Lung microvascular endothelial cell (primary cell): ENCODE results near the gene SPATA20. TPM values are rescaled to one million over a fixed set of nuclear protein-coding genes. Genes with fewer than 3 reads are reported as not detected.

Experiments
- DNase-seq, 2 donors: peaks; one replicate each; pipeline versions ENCODE4 v3.0.0 to v3.0.0-alpha.2; 2010; ENCODE audit warnings: low read depth in 2 of 2
- total RNA-seq: library from RNA; depleted of rRNA; stranded (reverse); fragments of >200 nt; gene quantifications from 2 replicates; pipeline ENCODE4 v1.2.1, GENCODE V29; 2014

SPATA20 gene
- total RNA-seq, 1 donor from 2014 or later, result 22.2 TPM

DNA sequence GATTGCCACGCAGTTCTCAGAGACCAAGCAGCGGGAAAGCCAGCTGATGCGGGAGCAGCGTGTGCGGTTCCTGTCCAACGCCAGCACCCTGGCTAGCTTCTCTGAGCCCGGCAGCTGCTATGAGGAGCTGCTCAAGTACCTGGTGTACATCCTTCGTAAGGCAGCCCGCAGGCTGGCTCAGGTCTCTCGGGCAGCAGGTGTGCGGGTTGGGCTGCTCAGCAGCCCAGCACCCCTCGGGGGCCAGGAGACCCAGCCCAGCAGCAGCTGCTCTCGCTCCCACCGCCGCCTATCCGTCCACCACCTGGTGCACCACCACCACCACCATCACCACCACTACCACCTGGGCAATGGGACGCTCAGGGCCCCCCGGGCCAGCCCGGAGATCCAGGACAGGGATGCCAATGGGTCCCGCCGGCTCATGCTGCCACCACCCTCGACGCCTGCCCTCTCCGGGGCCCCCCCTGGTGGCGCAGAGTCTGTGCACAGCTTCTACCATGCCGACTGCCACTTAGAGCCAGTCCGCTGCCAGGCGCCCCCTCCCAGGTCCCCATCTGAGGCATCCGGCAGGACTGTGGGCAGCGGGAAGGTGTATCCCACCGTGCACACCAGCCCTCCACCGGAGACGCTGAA, 28.7 kb downstream of the SPATA20 start:
- DNase-seq, result no peak

DNA sequence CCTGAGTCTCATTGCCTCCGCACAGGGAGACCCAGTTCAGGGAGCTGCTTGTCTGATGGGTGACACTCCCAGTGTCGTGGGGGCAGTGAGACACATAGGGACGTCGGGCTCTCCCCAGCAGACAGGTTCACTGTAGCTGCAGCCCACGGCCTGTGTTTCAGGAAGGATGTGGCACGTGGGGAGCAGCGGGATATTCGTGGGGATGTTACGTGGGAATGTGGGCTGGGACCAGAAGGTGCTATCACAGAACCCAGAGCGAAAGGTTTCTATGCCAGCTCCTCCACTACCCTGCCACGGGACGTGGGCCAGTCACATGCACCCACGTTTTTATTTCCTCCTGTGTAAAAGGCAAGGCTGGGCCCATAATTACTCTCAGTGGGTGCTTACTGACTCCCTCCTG, 29.9 kb downstream of the SPATA20 start:
- no peak for DNase-seq

DNA sequence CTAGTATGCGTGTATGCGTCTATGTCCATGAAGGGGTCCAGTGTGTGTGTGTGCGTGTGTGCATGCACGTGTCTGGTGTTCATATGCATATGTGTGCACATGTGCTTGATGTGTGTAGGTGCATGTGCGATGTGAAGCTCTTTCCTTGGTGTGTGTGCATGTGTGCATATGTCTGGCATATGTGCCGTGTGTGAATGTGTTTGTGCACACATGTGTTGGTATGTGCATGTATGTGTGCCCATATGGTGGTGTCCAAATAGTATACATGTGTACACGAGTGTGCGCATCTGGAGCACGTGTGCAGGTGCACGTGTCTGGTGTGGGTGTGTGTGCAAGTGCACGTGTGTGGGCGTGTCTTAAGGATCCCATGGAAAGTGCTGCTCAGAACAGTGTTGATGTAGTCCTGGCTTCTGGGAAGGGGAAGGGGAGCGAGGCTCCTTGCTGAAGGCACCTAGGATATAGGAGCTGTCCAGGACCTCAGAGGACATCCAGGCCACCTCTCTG, 30.5 kb downstream of the SPATA20 start:
- DNase-seq, result no peak

DNA sequence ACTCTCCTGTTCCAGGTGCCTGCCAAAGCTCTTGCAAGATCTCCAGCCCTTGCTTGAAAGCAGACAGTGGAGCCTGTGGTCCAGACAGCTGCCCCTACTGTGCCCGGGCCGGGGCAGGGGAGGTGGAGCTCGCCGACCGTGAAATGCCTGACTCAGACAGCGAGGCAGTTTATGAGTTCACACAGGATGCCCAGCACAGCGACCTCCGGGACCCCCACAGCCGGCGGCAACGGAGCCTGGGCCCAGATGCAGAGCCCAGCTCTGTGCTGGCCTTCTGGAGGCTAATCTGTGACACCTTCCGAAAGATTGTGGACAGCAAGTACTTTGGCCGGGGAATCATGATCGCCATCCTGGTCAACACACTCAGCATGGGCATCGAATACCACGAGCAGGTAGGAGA, 31.2 kb downstream of the SPATA20 start:
- DNase-seq, result no peak

DNA sequence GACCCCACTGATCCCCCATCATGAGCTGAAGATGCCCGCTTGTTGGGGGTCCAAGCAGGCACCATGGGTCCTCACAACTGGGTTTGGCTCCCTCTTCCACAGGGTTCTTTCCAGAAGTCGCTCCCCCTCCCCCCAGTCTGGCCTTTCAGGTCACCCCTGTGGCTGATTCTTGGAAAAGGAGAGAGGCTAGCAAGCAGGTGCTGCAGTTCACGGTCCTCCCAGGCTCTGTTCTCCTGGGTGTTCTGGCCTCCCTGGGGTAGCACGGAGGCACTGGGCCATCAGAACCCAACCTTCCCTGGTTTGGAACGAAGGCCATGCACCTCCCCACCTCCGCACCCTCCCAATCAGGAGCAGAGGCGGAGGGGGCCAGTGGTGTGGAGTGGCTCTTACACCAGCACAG, 32.4 kb downstream of the SPATA20 start:
- no peak for DNase-seq

DNA sequence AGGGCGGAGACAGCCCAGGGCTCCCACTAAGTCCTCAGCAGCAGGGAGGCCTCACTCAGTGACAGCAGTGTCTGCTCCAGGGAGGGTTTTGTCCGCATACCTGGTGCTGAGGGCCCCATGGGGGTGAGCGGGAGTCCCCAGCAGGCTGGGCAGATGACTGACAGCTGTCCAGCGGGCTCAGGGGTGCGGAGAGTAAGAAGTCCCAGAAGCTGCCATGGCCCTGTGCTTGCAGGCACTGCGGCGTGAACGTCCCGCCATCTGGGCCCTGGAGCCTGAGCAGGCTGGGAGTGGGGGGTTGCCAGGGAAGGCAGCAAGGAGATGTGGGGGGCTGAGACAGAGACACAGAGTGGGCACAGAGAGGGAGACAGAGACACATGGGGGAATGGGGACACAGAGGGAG, 33.7 kb downstream of the SPATA20 start:
- DNase-seq, result no peak

DNA sequence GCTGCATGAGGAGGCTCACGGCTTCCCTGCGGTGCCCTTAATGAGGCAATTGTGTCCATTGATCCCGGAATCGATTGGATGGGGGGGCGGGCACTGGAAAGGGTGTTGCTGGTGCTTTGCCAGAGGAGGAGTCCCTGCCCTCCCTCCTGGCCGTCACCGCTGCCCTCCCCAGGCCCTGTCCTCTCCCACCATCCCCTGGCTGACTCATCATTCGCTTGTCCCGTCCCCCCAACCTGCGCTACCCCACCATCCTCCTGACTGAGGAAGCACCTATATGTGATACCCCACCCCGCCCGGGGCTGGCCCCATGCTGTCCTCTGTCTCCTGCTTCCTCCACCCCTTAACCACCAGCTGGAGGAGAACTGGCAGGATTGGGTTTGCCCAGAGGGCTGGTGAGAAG, 34.3 kb downstream of the SPATA20 start:
- DNase-seq, result no peak

DNA sequence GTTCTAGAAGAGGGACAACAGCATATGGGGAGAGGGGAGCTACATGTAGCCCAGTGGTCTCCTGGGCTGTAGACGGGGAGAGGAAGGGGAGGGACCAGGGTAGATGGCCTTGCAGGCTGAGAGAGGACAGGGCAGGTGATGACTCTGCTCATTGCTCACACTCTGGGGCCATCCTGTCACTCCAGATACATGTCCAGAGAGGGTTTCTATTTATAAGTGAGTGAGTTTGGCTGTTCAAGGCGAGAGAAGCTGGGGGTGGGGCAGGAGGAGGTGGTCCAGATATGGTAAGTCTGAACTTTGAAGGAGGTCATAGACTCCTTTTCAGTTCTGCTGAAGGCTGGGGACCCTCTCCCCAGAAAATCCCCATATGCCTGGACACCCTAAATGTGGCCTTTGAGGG, 35.8 kb downstream of the SPATA20 start:
- no peak for DNase-seq

DNA sequence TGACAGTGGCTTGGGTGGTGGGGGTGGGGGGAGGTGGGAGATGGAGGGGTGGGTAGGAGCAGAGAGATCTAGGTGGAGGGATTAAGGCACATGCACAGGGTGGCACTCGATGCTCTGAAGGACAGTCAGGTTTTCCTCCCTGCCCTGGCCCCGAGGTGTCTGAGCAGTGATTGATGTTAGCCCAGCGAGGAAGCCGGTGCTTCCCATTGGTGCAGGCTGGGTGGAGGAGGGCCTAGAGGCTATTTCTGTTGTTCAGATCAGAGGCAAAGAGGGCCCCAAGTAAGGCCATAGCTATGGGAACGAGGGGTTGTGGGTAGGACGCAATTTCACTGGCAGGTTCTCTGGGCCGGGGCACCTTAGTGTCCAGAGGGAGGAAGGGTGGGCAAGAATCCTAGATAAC, 36.7 kb downstream of the SPATA20 start:
- DNase-seq, result no peak

DNA sequence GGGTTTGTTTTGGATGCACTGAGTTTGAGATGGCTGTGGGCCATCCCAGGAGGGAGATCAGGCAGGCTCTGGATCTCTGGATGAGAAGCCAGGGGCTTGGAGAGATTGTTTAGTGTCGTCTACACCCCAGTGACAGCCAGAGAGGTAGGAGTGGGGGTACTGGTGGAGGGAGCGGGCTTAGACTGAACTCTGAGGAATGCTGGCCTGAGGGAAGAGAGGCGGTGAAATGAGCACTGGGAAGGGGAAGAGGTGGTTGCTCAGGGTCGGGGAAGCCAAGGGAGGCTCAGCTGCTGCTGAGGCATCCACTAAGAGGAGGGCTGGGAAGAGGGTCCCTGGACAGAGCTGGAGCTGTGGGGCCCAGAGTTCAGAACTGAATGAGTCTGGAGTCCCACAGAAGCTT, 37.1 kb downstream of the SPATA20 start:
- DNase-seq, result no peak

DNA sequence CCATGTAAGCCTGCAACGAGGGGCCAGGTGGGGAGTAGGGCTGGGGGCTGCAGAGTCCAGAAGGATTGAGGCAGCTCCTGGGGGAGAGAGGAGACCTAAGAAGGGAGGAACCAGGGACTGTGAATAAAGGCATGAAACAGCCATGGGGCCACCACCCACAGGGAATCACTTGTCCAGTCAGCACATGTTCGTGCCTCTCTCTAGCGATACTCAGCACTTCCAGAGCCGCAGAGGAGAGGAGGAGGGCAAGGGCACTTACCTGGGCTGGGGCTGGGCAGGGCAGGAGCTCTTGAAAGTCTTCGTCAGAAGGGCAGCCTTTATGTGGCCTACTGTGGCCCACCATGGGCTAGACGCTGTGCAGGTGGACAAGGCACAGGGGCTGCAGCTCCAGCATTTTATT, 37.8 kb downstream of the SPATA20 start:
- DNase-seq, result no peak

DNA sequence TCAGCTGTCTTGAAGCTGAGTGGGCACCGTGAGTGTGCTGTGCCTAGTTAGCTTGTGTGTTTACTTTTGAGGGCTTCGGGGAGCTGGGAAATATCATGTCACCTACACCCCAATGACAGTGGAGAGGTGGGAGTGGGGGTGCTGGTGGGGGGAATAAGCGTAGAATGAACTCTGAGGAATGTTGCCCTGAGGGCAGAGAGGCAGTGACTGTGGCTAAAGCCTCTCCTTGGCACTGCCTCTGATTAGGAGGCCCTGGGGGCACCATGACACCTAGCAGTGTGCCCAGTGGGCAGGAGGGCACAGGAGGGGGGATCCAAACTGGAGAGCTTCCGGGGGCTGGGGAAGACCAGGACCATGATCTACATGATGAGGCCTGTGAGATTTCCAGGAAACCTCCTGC, 38.4 kb downstream of the SPATA20 start:
- DNase-seq, result no peak

DNA sequence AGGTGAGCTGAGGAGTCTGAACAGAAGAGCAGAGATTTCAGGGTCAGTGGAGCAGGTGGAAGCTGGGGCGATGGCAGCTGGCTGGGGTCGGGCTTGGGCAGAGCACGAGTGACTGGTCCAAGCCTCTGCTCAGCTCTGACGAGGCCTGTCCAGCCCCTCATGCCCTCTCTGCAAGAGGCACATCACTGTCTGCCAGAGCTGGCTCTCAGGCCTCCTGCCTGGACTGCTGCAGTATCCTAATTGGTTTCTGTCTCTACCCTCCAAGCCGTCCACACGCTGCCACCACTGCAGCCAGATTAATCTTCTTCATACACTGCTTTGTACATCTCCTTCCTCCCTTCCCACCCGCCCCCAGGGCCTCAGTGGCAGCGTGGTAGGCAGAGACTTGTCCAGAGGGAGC, 38.9 kb downstream of the SPATA20 start:
- DNase-seq, result no peak

DNA sequence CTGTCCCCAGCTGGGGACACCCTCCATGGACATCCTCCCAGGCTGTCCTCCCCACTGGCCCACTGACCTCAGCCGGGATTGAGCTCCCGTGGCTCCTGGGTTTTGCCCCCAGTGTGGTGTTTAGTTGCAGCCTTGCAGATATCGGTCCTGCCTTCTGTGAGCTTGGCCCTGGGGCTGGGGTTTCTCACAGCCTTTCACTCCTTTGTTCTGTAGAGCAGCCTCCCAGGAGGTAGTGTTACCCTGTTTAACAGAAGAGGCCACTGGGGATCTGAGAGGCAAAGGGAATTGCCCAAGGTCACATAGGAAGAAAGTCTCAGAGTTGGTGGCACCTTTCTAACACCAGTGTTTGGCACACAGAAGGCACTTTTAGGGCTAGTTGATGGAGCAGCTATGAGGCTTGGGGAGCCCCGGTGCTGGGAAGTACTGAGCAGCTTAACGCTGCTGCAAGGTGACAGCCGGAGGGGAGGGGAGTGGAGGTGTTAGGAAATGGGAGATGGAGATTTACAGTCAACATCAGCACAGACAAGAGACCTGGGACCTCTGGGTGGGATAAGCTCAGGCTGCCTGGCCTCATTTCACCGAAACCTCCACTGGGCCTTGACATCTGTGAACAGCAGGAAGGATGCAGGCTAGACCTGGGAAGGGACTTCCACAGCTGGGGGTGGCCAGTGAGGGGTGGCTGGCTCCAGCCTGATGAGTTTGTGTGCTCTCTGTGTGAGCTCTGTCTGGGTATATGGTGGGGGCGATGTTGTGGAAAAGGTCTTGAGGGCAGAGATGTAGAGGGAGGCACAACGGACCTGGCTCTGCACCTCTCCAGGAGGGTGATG, 39.7 kb downstream of the SPATA20 start:
- DNase-seq, result no peak

DNA sequence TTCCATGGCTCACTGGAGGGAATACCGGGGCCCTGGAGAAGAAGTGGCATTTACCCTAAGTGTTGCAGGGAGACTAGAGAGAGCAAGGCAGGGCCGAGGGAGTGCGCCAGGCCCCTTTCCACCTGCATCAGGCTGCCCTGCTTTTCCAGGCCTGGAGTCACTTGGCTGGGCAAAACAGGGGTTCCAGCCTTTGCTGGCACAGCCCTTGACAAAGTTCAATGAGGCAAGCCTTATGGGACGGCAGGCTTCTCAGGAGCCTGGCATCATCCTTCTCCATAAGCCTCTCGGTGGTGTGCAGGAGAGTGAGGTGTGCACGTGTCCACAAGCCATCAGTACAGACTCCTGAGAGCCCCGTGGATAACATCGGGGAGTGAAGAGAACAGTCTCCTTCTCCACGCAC, 40.6 kb downstream of the SPATA20 start:
- DNase-seq, result no peak

DNA sequence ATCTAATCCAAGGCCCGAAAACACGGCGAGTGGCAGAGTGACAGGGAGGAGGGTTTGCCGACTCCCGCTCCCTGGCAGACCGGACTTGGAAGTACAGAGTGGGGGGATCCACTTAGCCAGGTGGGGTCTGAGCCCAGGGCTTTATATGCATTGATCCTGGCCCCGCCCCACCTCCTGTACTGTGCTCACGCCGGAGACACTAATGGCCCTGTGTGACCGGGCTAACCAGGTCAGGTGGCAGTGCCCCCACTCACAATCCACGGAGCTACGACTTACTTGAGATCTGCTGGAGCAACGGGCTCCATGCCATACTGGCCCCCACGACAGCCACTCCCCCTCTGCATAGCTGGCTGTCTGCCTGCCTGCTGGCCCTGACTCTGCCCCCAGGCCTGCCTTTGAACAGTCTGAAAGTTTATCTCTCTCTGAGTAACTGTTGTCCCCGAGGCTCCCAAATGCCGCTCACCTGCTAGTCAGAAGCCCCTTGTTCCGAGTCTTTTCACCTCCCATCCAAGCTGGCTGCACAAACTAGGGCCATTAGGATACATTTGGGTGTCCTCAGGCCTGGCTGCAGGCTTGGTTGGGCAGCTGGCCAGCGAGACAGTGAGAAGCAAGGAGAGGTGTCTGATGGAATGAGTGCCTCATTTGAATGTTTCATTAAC, 41.5 kb downstream of the SPATA20 start:
- no peak for DNase-seq

DNA sequence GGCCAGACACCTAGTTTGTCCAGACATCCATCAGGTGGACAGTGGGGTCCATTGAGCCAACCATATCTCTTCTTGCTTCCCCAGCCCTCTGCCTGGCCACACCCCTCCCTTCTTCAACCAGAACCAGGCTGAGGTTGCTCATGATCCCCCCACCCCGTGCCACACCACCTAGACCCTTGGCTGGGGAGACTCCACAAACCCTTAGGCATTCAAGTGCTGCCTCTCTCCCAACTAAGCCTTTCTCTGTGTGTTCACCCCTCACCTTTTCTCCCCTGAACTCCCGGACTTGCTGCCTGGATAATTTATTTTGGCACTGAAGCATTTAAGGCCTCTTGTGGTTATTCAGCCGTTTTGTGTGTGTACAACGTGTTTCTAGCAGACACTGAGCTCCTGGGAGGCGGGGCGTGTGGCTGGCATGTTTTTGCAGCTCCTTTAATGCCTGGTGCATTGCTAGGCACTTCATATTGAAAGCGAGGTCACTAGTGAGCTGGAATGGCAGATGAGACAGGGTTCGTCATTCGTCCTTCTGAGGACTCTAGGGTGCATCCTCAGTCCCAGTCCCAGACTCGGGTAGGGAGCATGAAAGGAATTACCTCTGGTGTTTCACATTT, 42.2 kb downstream of the SPATA20 start:
- DNase-seq, result no peak

DNA sequence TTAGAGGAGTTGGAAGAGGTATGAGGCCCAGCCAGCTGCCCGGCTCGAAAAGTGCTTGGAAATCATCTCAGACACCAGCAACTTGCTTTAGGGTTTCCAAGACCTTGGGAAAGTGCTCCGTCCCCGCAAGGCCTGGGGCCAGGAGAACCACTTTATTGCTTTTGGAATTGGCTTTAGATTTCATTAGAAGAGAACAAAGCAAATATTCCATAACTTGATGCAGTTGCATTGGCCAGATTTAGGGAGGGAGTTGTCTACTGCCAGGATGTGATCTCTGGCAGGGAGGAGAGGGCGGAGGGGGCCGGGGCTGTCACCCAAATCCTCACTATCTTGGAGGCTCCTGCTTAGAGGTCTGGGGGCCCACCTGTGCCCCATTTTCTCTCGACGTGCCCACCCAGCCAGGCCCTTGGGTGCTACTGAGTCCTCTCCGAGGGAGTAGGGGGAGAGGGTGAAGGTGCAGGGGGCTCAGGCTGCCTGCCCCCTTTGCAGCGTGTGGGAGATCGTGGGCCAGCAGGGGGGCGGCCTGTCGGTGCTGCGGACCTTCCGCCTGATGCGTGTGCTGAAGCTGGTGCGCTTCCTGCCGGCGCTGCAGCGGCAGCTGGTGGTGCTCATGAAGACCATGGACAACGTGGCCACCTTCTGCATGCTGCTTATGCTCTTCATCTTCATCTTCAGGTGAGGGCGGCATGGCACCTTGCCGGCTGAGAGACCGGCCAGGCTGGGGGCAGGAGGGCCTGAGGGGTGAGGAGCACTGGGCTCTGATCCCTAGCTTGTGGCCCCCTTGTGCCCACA, 44.2 kb downstream of the SPATA20 start:
- no peak for DNase-seq

DNA sequence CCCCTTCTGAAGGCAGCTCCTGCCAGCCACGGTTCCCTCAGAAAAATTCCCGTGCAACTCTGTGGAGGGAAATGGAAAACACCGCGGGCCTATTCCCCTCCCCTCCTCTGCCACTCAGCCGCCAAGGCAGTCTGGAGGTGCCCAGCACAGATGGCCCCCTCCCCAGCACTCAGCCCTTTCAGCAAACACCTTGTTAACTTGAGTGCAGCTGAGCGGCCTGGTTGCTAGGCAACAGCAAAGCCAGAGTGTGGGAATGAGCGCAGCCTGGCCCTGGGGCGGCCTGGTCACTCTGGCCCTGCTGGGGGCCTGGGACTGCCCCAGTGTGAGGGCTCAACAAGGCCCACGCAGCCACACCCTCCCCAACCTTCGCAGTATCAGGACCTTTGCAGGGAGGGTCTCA, 46.3 kb downstream of the SPATA20 start:
- DNase-seq, result no peak

DNA sequence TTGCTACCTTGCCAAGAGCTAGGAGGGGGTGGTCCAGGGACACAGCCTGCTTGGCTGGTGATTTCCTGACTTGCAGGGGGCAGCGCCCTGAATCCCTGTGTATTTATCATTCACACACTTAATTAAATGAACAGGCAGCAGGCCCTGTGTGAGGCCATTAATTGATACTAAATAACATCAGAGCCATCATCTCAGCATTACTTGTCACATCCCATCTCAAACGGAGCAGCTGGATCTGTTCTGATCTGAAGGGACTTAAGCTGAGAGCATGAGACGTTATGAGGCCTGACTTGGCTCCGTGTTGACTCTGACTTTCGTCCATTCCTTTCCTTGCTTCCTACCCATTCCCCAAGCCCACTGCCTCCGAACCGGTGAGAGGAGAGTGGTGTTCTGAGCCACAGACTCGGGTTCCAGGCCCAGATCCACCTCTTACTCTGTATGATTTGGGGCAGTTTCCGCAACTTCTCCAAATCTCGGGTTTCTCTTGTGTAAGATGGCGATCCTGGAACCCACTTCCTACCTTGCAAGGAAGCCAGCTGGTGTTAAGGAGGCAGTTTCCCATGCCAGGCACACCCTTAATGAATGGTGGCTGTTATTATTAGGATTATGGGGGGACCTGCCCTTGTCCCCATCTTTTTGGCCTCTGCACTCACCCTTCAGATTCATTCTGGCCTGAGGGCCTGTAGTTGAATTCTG, 47.3 kb downstream of the SPATA20 start:
- no peak for DNase-seq

DNA sequence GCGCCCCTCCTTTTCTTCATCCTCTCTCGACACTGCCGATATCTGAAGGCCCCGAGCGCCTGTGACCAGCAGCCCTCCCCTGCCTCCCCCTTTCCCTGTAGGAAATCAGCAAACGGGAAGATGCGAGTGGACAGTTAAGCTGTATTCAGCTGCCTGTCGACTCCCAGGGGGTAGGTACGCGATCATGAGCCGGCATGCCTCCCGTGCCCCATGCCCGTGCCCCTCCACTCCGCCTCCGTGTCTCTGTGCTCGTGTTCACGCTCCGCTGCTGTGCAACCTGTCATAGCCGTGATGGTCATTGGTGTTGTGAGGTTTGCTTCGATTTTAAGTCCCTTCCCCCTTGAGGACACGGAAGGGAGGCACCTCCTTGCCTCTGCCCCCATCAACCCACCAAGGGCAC, 47.9 kb downstream of the SPATA20 start:
- no peak for DNase-seq
